Caco-2 (cell line): ENCODE results near the gene ATXN7L3. TPM values are rescaled to one million over a fixed set of nuclear protein-coding genes. Genes with fewer than 3 reads are reported as not detected.
A peak's percentile ranks its signal among the peaks of the same experiment; 100 is the strongest.

Experiments
- BruUV-seq: library from RNA; stranded (reverse); fragments of 400-500 nt; replicated peaks from 2 replicates; lab custom pipeline; 2021; lab: Mats Ljungman, UMichigan
- CTCF ChIA-PET: fragments of 300-600 bp; sonication (Branson Sonifier 250); formaldehyde crosslinking; loops from one replicate; lab custom pipeline; 2022; ENCODE audit warnings: antibody characterized with exemption; lab: Charles Lee
- POLR2A ChIA-PET: fragments of 300-600 bp; sonication (Branson Sonifier 250); formaldehyde crosslinking; loops from one replicate; lab custom pipeline; 2022; ENCODE audit warnings: antibody characterized with exemption; lab: Charles Lee
- DNase-seq, 2 experiments: peaks; one replicate each; pipeline versions ENCODE4 v3.0.0 to v3.0.0-alpha.2; 2020 to 2022
- H3K27me3 ChIP-seq: replicated peaks from 2 replicates; pipeline ENCODE4 v1.6.0; 2011; ENCODE audit warnings: low read length; ENCODE audit not compliant: control insufficient read depth, insufficient read depth
- H3K36me3 ChIP-seq: 2 replicates; pipeline ENCODE4 v1.5.1; 2011; ENCODE audit warnings: low read length; ENCODE audit not compliant: control insufficient read depth, insufficient read depth
- H3K4me1 ChIP-seq: fragments of 250-450 bp; sonication (Bioruptor Pico); 2 replicates; pipeline ENCODE4 v1.5.1; 2020; ENCODE audit warnings: mild to moderate bottlenecking
- H3K4me3 ChIP-seq: 2 replicates; pipeline ENCODE4 v1.5.1; 2011; ENCODE audit warnings: low read depth, mild to moderate bottlenecking, control low read depth, low read length
- H3K9me3 ChIP-seq: fragments of 250-450 bp; sonication (Bioruptor Pico); 2 replicates; pipeline ENCODE4 v1.5.1; 2020; ENCODE audit warnings: mild to moderate bottlenecking, moderate library complexity
- H3K27ac Mint-ChIP-seq: one replicate; pipeline ENCODE4 v1.8.0; 2022; ENCODE audit warnings: mixed read lengths; ENCODE audit not compliant: unreplicated experiment
- H3K27me3 Mint-ChIP-seq: one replicate; pipeline ENCODE4 v1.8.0; 2022; ENCODE audit warnings: mixed read lengths; ENCODE audit not compliant: insufficient read depth, unreplicated experiment
- H3K36me3 Mint-ChIP-seq: one replicate; pipeline ENCODE4 v1.8.0; 2022; ENCODE audit warnings: mild to moderate bottlenecking, mixed read lengths; ENCODE audit not compliant: insufficient read depth, unreplicated experiment
- H3K4me1 Mint-ChIP-seq: one replicate; pipeline ENCODE4 v1.8.0; 2022; ENCODE audit warnings: low read depth, mixed read lengths; ENCODE audit not compliant: unreplicated experiment
- H3K4me3 Mint-ChIP-seq: one replicate; pipeline ENCODE4 v1.8.0; 2022; ENCODE audit warnings: mild to moderate bottlenecking, moderate library complexity, mixed read lengths; ENCODE audit not compliant: unreplicated experiment
- H3K9me3 Mint-ChIP-seq: one replicate; pipeline ENCODE4 v1.8.0; 2022; ENCODE audit warnings: mixed read lengths; ENCODE audit not compliant: unreplicated experiment
- intact Hi-C: fragments of 100-400 bp; cut with micrococcal nuclease; formaldehyde crosslinking; loops from one replicate; pipeline ENCODE4 v1.10.0; 2022; ENCODE audit not compliant: unreplicated experiment
- total RNA-seq: library from RNA; stranded (reverse); gene quantifications from 2 replicates; pipeline ENCODE4 v1.2.3, GENCODE V29; 2022
- TF ChIP-seq, protein P1 (sequence below), 2 experiments: fragments of 200-600 bp in 1 of 2; IDR thresholded peaks; 1 replicate in 1 of 2; 2 replicates in 1 of 2; pipeline versions ENCODE4 v1.5.1 to v1.8.0; 2011 to 2022; ENCODE audit warnings: antibody characterized with exemption in 1 of 2, control low read depth in 1 of 2, inconsistent platforms in 1 of 2, low read depth in 1 of 2, low read length in 1 of 2, mild to moderate bottlenecking in 1 of 2, moderate library complexity in 1 of 2; ENCODE audit not compliant: insufficient read depth in 1 of 2, severe bottlenecking in 1 of 2, unreplicated experiment in 1 of 2

ATXN7L3 gene
- total RNA-seq, 1 experiment from 2014 or later: 92.0 TPM

GRCh38 chr17:44197980-44198720 is 1.5 kb downstream of the ATXN7L3 start:
- Histone ChIP-seq H3K4me3 (peak overlapping the region; percentile 91), H3K27me3 (no peaks in the 10 kb centered on the region), H3K36me3 (peaks cover 2% of the 10 kb centered on the region), H3K9me3 (no peaks in the 10 kb centered on the region), H3K4me1 (peaks cover 19% of the 10 kb centered on the region)
- Mint-ChIP-seq H3K4me3 (peak overlapping the region; percentile 70), H3K9me3 (no peaks in the 10 kb centered on the region), H3K36me3 (peaks cover 66% of the 10 kb centered on the region), H3K27ac (peak overlapping the region; percentile 60), H3K27me3 (no peaks in the 10 kb centered on the region), H3K4me1 (peaks cover 16% of the 10 kb centered on the region)
- CTCF ChIA-PET: interaction anchor here (0.8 to 1.1 kb wide), 2 partner anchors 30 to 129 kb away, joined by 3 to 6 read pairs; no protein-coding TSS in a partner anchor
- intact Hi-C loops: loop anchor here (2.0 kb wide), 1 partner anchor 133 kb away; no protein-coding TSS in a partner anchor
- TF ChIP-seq, protein P1, sequence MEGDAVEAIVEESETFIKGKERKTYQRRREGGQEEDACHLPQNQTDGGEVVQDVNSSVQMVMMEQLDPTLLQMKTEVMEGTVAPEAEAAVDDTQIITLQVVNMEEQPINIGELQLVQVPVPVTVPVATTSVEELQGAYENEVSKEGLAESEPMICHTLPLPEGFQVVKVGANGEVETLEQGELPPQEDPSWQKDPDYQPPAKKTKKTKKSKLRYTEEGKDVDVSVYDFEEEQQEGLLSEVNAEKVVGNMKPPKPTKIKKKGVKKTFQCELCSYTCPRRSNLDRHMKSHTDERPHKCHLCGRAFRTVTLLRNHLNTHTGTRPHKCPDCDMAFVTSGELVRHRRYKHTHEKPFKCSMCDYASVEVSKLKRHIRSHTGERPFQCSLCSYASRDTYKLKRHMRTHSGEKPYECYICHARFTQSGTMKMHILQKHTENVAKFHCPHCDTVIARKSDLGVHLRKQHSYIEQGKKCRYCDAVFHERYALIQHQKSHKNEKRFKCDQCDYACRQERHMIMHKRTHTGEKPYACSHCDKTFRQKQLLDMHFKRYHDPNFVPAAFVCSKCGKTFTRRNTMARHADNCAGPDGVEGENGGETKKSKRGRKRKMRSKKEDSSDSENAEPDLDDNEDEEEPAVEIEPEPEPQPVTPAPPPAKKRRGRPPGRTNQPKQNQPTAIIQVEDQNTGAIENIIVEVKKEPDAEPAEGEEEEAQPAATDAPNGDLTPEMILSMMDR (IDR thresholded peaks at IDR 0.05; ENCODE audit: insufficient read depth in 1 of 2, low read depth in 1 of 2, low read length in 1 of 2, severe bottlenecking in 1 of 2, unreplicated experiment in 1 of 2): peak in 1 of 2 experiments; percentile 32
- peak in 1 of 2 experiments; percentile 44 for DNase-seq
- BruUV-seq: TSS peak; percentile 47
- POLR2A ChIA-PET: interaction anchor here (0.6 kb wide), 1 partner anchor 71 kb away, joined by 5 read pairs; no protein-coding TSS in a partner anchor

DNA sequence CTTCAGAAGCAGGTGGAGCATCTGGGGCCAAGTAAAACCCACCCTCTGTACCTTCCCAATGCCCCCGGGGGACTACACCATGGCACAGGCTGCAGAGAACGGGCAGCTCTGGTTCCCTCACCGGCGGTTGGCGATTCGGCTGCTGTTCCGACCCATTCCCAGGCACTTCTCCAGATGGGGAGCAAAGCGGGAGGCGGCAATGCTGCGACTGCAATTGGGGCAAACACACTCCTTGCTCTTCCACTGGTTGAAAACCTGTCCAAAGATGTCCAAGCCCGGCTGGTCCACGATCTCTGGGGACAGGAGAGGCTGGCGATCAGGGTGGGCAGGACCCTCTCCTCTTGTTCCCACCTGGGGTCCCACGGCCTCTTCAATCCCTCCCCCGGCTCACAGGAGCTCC is 2.6 kb downstream of the ATXN7L3 start:
- no peaks in the 10 kb centered on the region for H3K27me3 ChIP-seq
- no peak for DNase-seq
- TF ChIP-seq, protein P1 (IDR thresholded peaks at IDR 0.05; ENCODE audit: insufficient read depth in 1 of 2, low read depth in 1 of 2, low read length in 1 of 2, severe bottlenecking in 1 of 2, unreplicated experiment in 1 of 2): no peak
- ChIA-PET POLR2A (no interaction called here), CTCF (no interaction called here)
- intact Hi-C loops: no loop called here
- H3K9me3 ChIP-seq: no peaks in the 10 kb centered on the region
- H3K4me3 Mint-ChIP-seq: no peak overlapping the region
- no peak overlapping the region for H3K4me3 ChIP-seq
- H3K36me3 ChIP-seq: peaks cover 4% of the 10 kb centered on the region
- peaks cover 29% of the 10 kb centered on the region for H3K4me1 ChIP-seq
- H3K4me1 Mint-ChIP-seq: peaks cover 20% of the 10 kb centered on the region
- BruUV-seq: no TSS peak
- peak overlapping the region; percentile 60 for H3K27ac Mint-ChIP-seq
- no peaks in the 10 kb centered on the region for H3K9me3 Mint-ChIP-seq
- no peaks in the 10 kb centered on the region for H3K27me3 Mint-ChIP-seq
- peaks cover 76% of the 10 kb centered on the region for H3K36me3 Mint-ChIP-seq

DNA sequence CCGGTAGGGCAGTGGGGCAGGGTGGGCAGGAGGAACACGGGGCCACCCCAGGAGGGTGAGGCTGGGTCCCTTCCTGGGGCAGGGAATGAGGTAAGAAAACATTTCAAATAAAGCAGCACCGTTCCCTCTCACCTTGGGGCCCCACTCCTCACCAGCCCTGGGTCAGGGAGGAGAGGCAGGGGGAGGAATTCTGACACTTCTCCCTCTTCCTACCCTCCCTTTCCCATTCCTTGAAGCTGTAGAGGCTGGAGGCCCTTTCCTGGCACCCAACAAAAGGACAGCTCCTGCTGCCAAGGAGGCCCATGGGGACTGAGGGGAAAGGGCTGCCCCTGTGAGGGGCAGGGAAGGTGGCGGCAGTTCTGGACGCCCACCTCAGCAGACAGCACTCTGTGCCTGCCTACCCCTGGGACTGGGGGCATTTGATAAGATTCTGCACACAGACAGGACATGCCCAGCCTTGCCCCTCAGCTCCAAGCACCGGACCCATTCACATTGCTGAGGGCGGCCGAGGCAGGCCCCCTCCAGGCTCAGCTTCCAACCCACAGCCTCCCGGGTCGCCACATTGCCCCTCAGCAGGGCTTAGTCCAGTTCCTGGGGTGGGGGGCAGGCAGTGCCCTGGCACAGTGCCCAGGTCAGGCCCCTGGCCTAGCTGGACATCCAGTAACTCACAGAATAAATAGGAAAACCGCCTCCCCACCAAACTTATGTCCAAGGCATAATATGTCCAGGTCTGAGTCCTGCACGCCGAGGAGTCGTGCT is 6.2 kb downstream of the ATXN7L3 start:
- no peak for DNase-seq
- Mint-ChIP-seq H3K4me1 (peaks cover 20% of the 10 kb centered on the region), H3K36me3 (peaks cover 94% of the 10 kb centered on the region), H3K9me3 (no peaks in the 10 kb centered on the region), H3K4me3 (no peak overlapping the region), H3K27me3 (no peaks in the 10 kb centered on the region), H3K27ac (peak overlapping the region; percentile 63)
- no peaks in the 10 kb centered on the region for H3K9me3 ChIP-seq
- H3K4me1 ChIP-seq: peaks cover 29% of the 10 kb centered on the region
- peaks cover 5% of the 10 kb centered on the region for H3K36me3 ChIP-seq
- ChIA-PET POLR2A (interaction anchor here (0.6 kb wide), 1 partner anchor 710 kb away, joined by 3 read pairs; the partner anchor contains the start of gene DHX8), CTCF (no interaction called here)
- BruUV-seq: no TSS peak
- H3K4me3 ChIP-seq: no peak overlapping the region
- H3K27me3 ChIP-seq: no peaks in the 10 kb centered on the region
- TF ChIP-seq, protein P1 (IDR thresholded peaks at IDR 0.05; ENCODE audit: insufficient read depth in 1 of 2, low read depth in 1 of 2, low read length in 1 of 2, severe bottlenecking in 1 of 2, unreplicated experiment in 1 of 2): no peak
- intact Hi-C loops: no loop called here
